Ishikawa (cell line): ENCODE measurements around the gene ETV6.

Source experiments
- CEBPB ChIP-seq: IDR thresholded peaks from 2 replicates; pipeline ENCODE4 v1.6.1; 2012
- CREB1 ChIP-seq: IDR thresholded peaks from 2 replicates; pipeline ENCODE4 v1.6.1; 2012; ENCODE audit warnings: low read depth
- EGR1 ChIP-seq: IDR thresholded peaks from 2 replicates; pipeline ENCODE4 v1.6.1; 2012
- EP300 ChIP-seq: IDR thresholded peaks from 2 replicates; pipeline ENCODE4 v1.6.1; 2012; ENCODE audit warnings: borderline replicate concordance
- FOXM1 ChIP-seq: IDR thresholded peaks from 2 replicates; pipeline ENCODE4 v1.6.1; 2012; ENCODE audit warnings: low read depth, borderline replicate concordance
- MAX ChIP-seq: IDR thresholded peaks from 2 replicates; pipeline ENCODE4 v1.6.1; 2012
- NFIC ChIP-seq: IDR thresholded peaks from 2 replicates; pipeline ENCODE4 v1.6.1; 2012
- RAD21 ChIP-seq: IDR thresholded peaks from 2 replicates; pipeline ENCODE4 v1.6.1; 2012; ENCODE audit warnings: low read depth
- TAF1 ChIP-seq: IDR thresholded peaks from 2 replicates; pipeline ENCODE4 v1.6.1; 2012; ENCODE audit warnings: low read depth, mild to moderate bottlenecking
- TCF12 ChIP-seq: IDR thresholded peaks from 2 replicates; pipeline ENCODE4 v1.6.1; 2012; ENCODE audit warnings: low read depth
- TEAD4 ChIP-seq: IDR thresholded peaks from 2 replicates; pipeline ENCODE4 v1.6.1; 2012
- YY1 ChIP-seq: IDR thresholded peaks from 2 replicates; pipeline ENCODE4 v1.6.1; 2012; ENCODE audit warnings: low read depth
- ZBTB7A ChIP-seq: IDR thresholded peaks from 2 replicates; pipeline ENCODE4 v1.6.1; 2012; ENCODE audit warnings: low read depth
- TF ChIP-seq, protein P1 (sequence below): IDR thresholded peaks from 2 replicates; pipeline ENCODE4 v1.6.1; 2012; ENCODE audit warnings: low read depth, mild to moderate bottlenecking
- TF ChIP-seq, protein P2 (sequence below): IDR thresholded peaks from 2 replicates; pipeline ENCODE4 v1.6.1; 2012

The ETV6 gene

GRCh38 chr12:11884116-11884515 is 234.6 kb downstream of the ETV6 start:
- TF ChIP-seq TEAD4 (no peak), TAF1 (no peak), ZBTB7A (no peak), TCF12 (no peak), YY1 (no peak)

GRCh38 chr12:11884706-11885105 is 235.2 kb downstream of the ETV6 start:
- TF ChIP-seq TAF1 (no peak), CEBPB (no peak), CREB1 (no peak)
- TF ChIP-seq, protein P1, sequence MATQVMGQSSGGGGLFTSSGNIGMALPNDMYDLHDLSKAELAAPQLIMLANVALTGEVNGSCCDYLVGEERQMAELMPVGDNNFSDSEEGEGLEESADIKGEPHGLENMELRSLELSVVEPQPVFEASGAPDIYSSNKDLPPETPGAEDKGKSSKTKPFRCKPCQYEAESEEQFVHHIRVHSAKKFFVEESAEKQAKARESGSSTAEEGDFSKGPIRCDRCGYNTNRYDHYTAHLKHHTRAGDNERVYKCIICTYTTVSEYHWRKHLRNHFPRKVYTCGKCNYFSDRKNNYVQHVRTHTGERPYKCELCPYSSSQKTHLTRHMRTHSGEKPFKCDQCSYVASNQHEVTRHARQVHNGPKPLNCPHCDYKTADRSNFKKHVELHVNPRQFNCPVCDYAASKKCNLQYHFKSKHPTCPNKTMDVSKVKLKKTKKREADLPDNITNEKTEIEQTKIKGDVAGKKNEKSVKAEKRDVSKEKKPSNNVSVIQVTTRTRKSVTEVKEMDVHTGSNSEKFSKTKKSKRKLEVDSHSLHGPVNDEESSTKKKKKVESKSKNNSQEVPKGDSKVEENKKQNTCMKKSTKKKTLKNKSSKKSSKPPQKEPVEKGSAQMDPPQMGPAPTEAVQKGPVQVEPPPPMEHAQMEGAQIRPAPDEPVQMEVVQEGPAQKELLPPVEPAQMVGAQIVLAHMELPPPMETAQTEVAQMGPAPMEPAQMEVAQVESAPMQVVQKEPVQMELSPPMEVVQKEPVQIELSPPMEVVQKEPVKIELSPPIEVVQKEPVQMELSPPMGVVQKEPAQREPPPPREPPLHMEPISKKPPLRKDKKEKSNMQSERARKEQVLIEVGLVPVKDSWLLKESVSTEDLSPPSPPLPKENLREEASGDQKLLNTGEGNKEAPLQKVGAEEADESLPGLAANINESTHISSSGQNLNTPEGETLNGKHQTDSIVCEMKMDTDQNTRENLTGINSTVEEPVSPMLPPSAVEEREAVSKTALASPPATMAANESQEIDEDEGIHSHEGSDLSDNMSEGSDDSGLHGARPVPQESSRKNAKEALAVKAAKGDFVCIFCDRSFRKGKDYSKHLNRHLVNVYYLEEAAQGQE = no peak

DNA sequence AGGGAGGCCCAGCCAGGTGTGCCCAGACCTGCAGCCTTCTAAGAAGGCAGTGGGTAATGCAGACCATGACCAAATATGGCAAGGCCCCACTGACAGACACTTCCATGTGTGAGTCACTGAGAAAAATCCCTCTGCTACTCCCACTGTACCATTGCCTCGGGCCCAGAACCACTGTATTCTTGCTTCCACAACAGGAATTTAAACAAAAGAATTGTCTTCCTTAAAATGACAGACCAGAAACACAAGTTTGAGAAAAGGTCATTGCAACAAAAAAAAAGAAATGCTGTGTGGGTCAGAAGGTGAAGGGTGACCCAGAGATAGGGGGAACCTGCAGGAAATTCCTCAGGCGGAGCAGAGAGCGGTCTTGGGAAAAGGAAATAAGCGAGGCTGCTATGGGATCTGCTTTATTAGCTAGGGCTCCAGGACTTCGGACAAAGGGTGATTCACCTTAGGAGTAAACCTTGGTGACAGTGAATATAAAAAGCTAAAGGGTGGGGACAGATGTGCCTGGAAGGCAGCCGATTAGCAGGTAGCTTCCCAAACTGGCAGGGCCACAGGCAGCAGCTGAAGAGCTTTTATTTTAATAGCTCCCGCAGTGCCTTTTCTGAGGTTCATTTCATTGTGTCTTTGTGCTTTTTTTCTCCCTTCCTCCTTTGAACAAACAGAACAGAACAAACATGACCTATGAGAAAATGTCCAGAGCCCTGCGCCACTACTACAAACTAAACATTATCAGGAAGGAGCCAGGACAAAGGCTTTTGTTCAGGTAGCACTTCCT is 236.0 kb downstream of the ETV6 start:
- TF ChIP-seq ZBTB7A (no peak), EP300 (peak; percentile 33; the same call in 1 of the 2 replicates)

- TF ChIP-seq CEBPB (no peak), CREB1 (no peak), TAF1 (no peak)
Observed at GRCh38 chr12:11886339-11886738, 236.9 kb downstream of the ETV6 start.

- no peak for TF ChIP-seq ZBTB7A
- no peak for TF ChIP-seq EGR1
- TF ChIP-seq, protein P1 = no peak
- TF ChIP-seq TCF12 = no peak
- no peak for TF ChIP-seq NFIC
- no peak for TF ChIP-seq MAX
- no peak for TF ChIP-seq EP300
- no peak for TF ChIP-seq TAF1
- TF ChIP-seq CREB1 = no peak
- no peak for TF ChIP-seq FOXM1
- TF ChIP-seq, protein P2, sequence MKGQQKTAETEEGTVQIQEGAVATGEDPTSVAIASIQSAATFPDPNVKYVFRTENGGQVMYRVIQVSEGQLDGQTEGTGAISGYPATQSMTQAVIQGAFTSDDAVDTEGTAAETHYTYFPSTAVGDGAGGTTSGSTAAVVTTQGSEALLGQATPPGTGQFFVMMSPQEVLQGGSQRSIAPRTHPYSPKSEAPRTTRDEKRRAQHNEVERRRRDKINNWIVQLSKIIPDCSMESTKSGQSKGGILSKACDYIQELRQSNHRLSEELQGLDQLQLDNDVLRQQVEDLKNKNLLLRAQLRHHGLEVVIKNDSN = no peak
- TF ChIP-seq YY1 = no peak
- no peak for TF ChIP-seq CEBPB
- no peak for TF ChIP-seq RAD21
- no peak for TF ChIP-seq TEAD4
Observed at GRCh38 chr12:11888029-11888428, 238.6 kb downstream of the ETV6 start.

DNA sequence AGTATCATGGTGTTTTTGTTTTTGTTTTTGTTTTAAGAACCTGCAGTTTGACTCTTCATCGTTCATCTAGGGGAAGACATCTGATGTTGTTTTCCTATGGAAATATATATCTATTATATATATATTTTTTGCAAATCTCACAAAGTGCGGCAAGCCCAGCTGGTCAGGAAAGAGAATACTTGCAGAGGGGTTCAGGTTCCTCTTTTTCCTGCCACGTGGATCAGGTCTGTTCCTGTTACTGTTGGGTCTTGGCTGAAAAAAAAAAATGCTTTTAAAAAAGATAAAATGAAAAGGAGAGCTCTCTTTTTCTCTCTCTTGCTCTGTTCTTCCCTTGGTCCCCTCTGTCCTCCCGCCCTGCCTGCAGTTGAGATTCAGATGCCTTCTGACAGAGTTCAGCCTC is 241.9 kb downstream of the ETV6 start:
- TF ChIP-seq TEAD4 = no peak
- TF ChIP-seq TCF12 = no peak
- TF ChIP-seq, protein P1 = no peak
